Measurements from ENCODE around the gene TNFRSF1A. TPM values are rescaled to one million over a fixed set of nuclear protein-coding genes. Genes with fewer than 3 reads are reported as not detected.

TNFRSF1A gene
- total RNA-seq, 1 donor = 75.2 TPM

- Histone ChIP-seq H3K4me1 (ENCODE audit: insufficient read depth, low read length) (peaks cover 48% of the 10 kb centered on the region), H3K9me3 (ENCODE audit: low read depth, low read length) (no peaks in the 10 kb centered on the region), H3K27me3 (ENCODE audit: insufficient read depth, low read length) (no peaks in the 10 kb centered on the region), H3K4me3 (ENCODE audit: low read length) (no peak overlapping the region)
Measured at GRCh38 chr12:6367969-6368892, 26.4 kb upstream of the TNFRSF1A start.

- Histone ChIP-seq H3K9me3 (ENCODE audit: low read depth, low read length) (no peaks in the 10 kb centered on the region), H3K4me1 (ENCODE audit: insufficient read depth, low read length) (peaks cover 47% of the 10 kb centered on the region), H3K4me3 (ENCODE audit: low read length) (no peak overlapping the region), H3K27me3 (ENCODE audit: insufficient read depth, low read length) (no peaks in the 10 kb centered on the region)
Measured at GRCh38 chr12:6367065-6367968, 25.4 kb upstream of the TNFRSF1A start.

GRCh38 chr12:6364044-6364374 lies 22.1 kb upstream of the TNFRSF1A start:
- Histone ChIP-seq H3K9me3 (ENCODE audit: low read depth, low read length) (no peaks in the 10 kb centered on the region), H3K4me3 (ENCODE audit: low read length) (peak overlapping the region; percentile 61), H3K4me1 (ENCODE audit: insufficient read depth, low read length) (peaks cover 60% of the 10 kb centered on the region), H3K27me3 (ENCODE audit: insufficient read depth, low read length) (no peaks in the 10 kb centered on the region)

- H3K4me1 ChIP-seq (ENCODE audit: insufficient read depth, low read length) = peaks cover 60% of the 10 kb centered on the region
- H3K4me3 ChIP-seq (ENCODE audit: low read length) = peak overlapping the region; percentile 61
- H3K27me3 ChIP-seq (ENCODE audit: insufficient read depth, low read length) = no peaks in the 10 kb centered on the region
- H3K9me3 ChIP-seq (ENCODE audit: low read depth, low read length) = no peaks in the 10 kb centered on the region
Measured at GRCh38 chr12:6363330-6364043, 21.6 kb upstream of the TNFRSF1A start.

GRCh38 chr12:6363010-6363329 lies 21.1 kb upstream of the TNFRSF1A start:
- Histone ChIP-seq H3K27me3 (ENCODE audit: insufficient read depth, low read length) (no peaks in the 10 kb centered on the region), H3K4me1 (ENCODE audit: insufficient read depth, low read length) (peaks cover 60% of the 10 kb centered on the region), H3K4me3 (ENCODE audit: low read length) (no peak overlapping the region), H3K9me3 (ENCODE audit: low read depth, low read length) (no peaks in the 10 kb centered on the region)

GRCh38 chr12:6362403-6362802 lies 20.5 kb upstream of the TNFRSF1A start:
- Histone ChIP-seq H3K4me3 (ENCODE audit: low read length) (no peak overlapping the region), H3K4me1 (ENCODE audit: insufficient read depth, low read length) (peaks cover 60% of the 10 kb centered on the region), H3K9me3 (ENCODE audit: low read depth, low read length) (no peaks in the 10 kb centered on the region), H3K27me3 (ENCODE audit: insufficient read depth, low read length) (no peaks in the 10 kb centered on the region)

- Histone ChIP-seq H3K4me1 (ENCODE audit: insufficient read depth, low read length) (peaks cover 60% of the 10 kb centered on the region), H3K9me3 (ENCODE audit: low read depth, low read length) (no peaks in the 10 kb centered on the region), H3K4me3 (ENCODE audit: low read length) (no peak overlapping the region), H3K27me3 (ENCODE audit: insufficient read depth, low read length) (no peaks in the 10 kb centered on the region)
Measured at GRCh38 chr12:6361834-6362233, 20.0 kb upstream of the TNFRSF1A start.

- H3K4me3 ChIP-seq (ENCODE audit: low read length) = no peak overlapping the region
- H3K27me3 ChIP-seq (ENCODE audit: insufficient read depth, low read length) = no peaks in the 10 kb centered on the region
- H3K9me3 ChIP-seq (ENCODE audit: low read depth, low read length) = no peaks in the 10 kb centered on the region
- H3K4me1 ChIP-seq (ENCODE audit: insufficient read depth, low read length) = peaks cover 68% of the 10 kb centered on the region
Measured at GRCh38 chr12:6360578-6361490, 19.0 kb upstream of the TNFRSF1A start.

- H3K9me3 ChIP-seq (ENCODE audit: low read depth, low read length) = no peaks in the 10 kb centered on the region
- no peaks in the 10 kb centered on the region for H3K27me3 ChIP-seq (ENCODE audit: insufficient read depth, low read length)
- H3K4me1 ChIP-seq (ENCODE audit: insufficient read depth, low read length) = peaks cover 74% of the 10 kb centered on the region
- no peak overlapping the region for H3K4me3 ChIP-seq (ENCODE audit: low read length)
Measured at GRCh38 chr12:6360080-6360571, 18.2 kb upstream of the TNFRSF1A start.

- H3K9me3 ChIP-seq (ENCODE audit: low read depth, low read length) = no peaks in the 10 kb centered on the region
- no peaks in the 10 kb centered on the region for H3K27me3 ChIP-seq (ENCODE audit: insufficient read depth, low read length)
- no peak overlapping the region for H3K4me3 ChIP-seq (ENCODE audit: low read length)
- H3K4me1 ChIP-seq (ENCODE audit: insufficient read depth, low read length) = peaks cover 68% of the 10 kb centered on the region
Measured at GRCh38 chr12:6358881-6359280, 17.0 kb upstream of the TNFRSF1A start.

GRCh38 chr12:6356374-6356820 lies 14.5 kb upstream of the TNFRSF1A start:
- Histone ChIP-seq H3K27me3 (ENCODE audit: insufficient read depth, low read length) (no peaks in the 10 kb centered on the region), H3K4me3 (ENCODE audit: low read length) (no peak overlapping the region), H3K4me1 (ENCODE audit: insufficient read depth, low read length) (peaks cover 67% of the 10 kb centered on the region), H3K9me3 (ENCODE audit: low read depth, low read length) (no peaks in the 10 kb centered on the region)

- Histone ChIP-seq H3K9me3 (ENCODE audit: low read depth, low read length) (no peaks in the 10 kb centered on the region), H3K4me3 (ENCODE audit: low read length) (no peak overlapping the region), H3K4me1 (ENCODE audit: insufficient read depth, low read length) (peaks cover 68% of the 10 kb centered on the region), H3K27me3 (ENCODE audit: insufficient read depth, low read length) (no peaks in the 10 kb centered on the region)
Measured at GRCh38 chr12:6355491-6356373, 13.9 kb upstream of the TNFRSF1A start.

Measured in mononuclear cell (primary cell).